ENCODE measurements around the gene IFNAR2. TPM values are rescaled to one million over a fixed set of nuclear protein-coding genes. Genes with fewer than 3 reads are reported as not detected.
A peak's percentile ranks its signal among the peaks of the same experiment; 100 is the strongest.
"Not testable (repeated sequence)": the region's sequence is repeated elsewhere in the genome, so short reads cannot be mapped to it uniquely, and the experiment has no call there.

IFNAR2 gene
- total RNA-seq, 2 donors from 2014 or later: 5.4 to 5.8 TPM

DNA sequence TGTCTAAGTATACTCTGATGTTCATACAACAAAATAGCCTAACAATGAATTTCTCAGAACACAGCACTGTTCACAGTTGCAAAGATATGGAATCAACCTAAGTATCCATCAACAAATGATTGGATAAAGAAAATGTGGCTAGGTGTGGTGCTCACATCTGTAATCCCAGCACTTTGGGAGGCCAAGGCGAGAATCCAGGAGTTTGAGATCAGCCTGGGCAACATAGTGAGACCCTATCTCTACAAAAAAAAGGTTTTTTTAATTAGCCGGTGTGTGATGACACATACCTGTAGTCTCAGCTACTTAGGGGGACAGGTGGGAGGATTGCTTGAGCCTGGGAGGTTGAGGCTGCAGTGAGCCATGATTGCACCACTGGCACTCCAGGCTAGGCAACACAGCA lies 10.7 kb downstream of the IFNAR2 start:
- peaks cover 2% of the 10 kb centered on the region for H3K36me3 ChIP-seq
- H3K9me3 ChIP-seq: no peaks in the 10 kb centered on the region
- H3K27me3 ChIP-seq: no peaks in the 10 kb centered on the region
- peaks cover 0 to 23% of the 10 kb centered on the region in 2 donors for H3K4me1 ChIP-seq
- H3K27ac ChIP-seq: no peak overlapping the region
- no peak for DNase-seq (ENCODE audit: low spot score)
- no peak overlapping the region for H3K4me3 ChIP-seq
- TF ChIP-seq, protein P1, sequence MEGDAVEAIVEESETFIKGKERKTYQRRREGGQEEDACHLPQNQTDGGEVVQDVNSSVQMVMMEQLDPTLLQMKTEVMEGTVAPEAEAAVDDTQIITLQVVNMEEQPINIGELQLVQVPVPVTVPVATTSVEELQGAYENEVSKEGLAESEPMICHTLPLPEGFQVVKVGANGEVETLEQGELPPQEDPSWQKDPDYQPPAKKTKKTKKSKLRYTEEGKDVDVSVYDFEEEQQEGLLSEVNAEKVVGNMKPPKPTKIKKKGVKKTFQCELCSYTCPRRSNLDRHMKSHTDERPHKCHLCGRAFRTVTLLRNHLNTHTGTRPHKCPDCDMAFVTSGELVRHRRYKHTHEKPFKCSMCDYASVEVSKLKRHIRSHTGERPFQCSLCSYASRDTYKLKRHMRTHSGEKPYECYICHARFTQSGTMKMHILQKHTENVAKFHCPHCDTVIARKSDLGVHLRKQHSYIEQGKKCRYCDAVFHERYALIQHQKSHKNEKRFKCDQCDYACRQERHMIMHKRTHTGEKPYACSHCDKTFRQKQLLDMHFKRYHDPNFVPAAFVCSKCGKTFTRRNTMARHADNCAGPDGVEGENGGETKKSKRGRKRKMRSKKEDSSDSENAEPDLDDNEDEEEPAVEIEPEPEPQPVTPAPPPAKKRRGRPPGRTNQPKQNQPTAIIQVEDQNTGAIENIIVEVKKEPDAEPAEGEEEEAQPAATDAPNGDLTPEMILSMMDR (IDR thresholded peaks at IDR 0.05): no peak

- TF ChIP-seq, protein P1 (IDR thresholded peaks at IDR 0.05): no peak
- Histone ChIP-seq H3K27me3 (no peaks in the 10 kb centered on the region), H3K9me3 (no peaks in the 10 kb centered on the region), H3K4me1 (peaks cover 0 to 16% of the 10 kb centered on the region in 2 donors), H3K36me3 (peaks cover 16% of the 10 kb centered on the region), H3K4me3 (no peak overlapping the region), H3K27ac (no peak overlapping the region)
- DNase-seq (ENCODE audit: low spot score): no peak
Measured at GRCh38 chr21:33241846-33242245, 12.1 kb downstream of the IFNAR2 start.

DNA sequence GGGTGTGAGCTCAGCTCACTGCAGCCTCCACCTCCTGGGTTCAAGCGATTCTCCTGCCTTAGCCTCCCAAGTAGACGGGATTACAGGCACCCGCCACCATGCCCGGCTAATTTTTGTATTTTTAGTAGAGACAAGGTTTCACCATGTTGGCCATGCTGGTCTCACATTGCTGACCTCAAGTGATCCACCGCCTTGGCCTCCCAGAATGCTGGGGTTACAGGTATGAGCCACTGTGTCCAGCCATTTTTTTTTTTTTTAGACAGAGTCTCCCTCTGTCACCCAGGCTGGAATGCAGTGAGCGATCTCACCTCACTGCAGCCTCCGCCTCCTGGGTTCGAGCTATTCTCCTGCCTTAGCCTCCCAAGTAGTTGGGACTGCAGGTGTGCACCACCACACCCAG lies 13.1 kb downstream of the IFNAR2 start:
- Histone ChIP-seq H3K4me1 (peaks cover 0 to 12% of the 10 kb centered on the region in 2 donors), H3K36me3 (peaks cover 26% of the 10 kb centered on the region)
- H3K9me3 ChIP-seq; H3K4me3 ChIP-seq; H3K27ac ChIP-seq; H3K27me3 ChIP-seq; DNase-seq (ENCODE audit: low spot score): not testable (repeated sequence)

DNA sequence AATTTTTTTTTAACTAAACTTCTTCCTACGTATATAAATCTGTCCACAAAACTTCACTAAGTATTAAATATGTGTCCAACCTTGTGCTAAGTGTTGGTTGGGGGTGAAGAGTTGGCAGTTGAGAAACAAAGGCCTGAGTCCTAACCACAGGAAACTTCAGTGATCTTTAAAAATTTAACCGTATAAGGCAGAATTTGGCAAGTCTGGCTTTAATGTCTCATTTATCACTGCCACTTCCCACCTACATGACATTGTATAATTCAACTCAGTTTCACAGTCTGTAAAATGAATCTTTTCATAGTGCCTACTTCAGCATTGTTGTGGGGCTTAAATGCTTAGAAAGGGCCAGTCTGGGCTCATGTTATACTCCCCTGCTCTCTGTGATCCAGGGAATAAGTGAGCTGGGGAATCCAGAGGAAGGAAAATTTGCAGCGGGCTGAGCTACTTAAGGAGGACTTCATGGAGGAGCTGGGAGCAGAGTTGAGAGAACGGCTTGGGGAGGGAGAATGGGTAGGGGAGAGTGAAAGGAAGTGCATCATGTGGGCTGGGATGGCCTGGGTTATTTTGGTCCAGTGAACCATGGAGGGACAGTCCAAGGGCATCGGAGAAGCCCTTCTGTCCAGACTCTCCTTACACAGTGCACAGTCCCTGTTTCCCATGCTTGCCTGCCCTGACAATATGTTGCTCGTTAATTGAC lies 14.5 kb downstream of the IFNAR2 start:
- Histone ChIP-seq H3K27me3 (no peaks in the 10 kb centered on the region), H3K4me1 (peaks cover 0 to 12% of the 10 kb centered on the region in 2 donors), H3K9me3 (no peaks in the 10 kb centered on the region), H3K4me3 (no peak overlapping the region), H3K27ac (peak overlapping the region in 1 of 2 donors; percentile 24), H3K36me3 (peaks cover 37% of the 10 kb centered on the region)
- TF ChIP-seq, protein P1 (IDR thresholded peaks at IDR 0.05): no peak
- DNase-seq (ENCODE audit: low spot score): no peak

DNA sequence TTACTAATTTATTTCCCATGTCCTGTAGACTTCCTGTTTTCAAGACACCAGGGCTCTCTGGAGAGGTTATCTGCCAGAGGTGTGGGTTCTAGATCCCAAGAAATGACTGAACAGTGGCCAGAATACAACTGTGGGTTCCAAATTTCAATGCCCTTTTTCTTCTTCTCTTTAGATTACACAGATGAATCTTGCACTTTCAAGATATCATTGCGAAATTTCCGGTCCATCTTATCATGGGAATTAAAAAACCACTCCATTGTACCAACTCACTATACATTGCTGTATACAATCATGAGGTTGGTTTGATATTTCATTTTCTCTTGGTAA lies 15.0 kb downstream of the IFNAR2 start:
- no peaks in the 10 kb centered on the region for H3K9me3 ChIP-seq
- peak overlapping the region in 1 of 2 donors; percentile 24 for H3K27ac ChIP-seq
- no peak overlapping the region for H3K4me3 ChIP-seq
- peaks cover 43% of the 10 kb centered on the region for H3K36me3 ChIP-seq
- peaks cover 0 to 12% of the 10 kb centered on the region in 2 donors for H3K4me1 ChIP-seq
- TF ChIP-seq, protein P1 (IDR thresholded peaks at IDR 0.05): no peak
- H3K27me3 ChIP-seq: no peaks in the 10 kb centered on the region
- no peak for DNase-seq (ENCODE audit: low spot score)

GRCh38 chr21:33245289-33245918 lies 15.7 kb downstream of the IFNAR2 start:
- DNase-seq (ENCODE audit: low spot score): no peak
- Histone ChIP-seq H3K4me1 (peaks cover 0 to 12% of the 10 kb centered on the region in 2 donors), H3K27me3 (no peaks in the 10 kb centered on the region), H3K36me3 (peaks cover 46% of the 10 kb centered on the region), H3K4me3 (no peak overlapping the region), H3K27ac (no peak overlapping the region), H3K9me3 (no peaks in the 10 kb centered on the region)
- TF ChIP-seq, protein P1 (IDR thresholded peaks at IDR 0.05): no peak

Measured in right atrium auricular region (tissue), 2 donors.